Activated CD8-positive, alpha-beta T cell treated with anti-CD3 and anti-CD28 coated beads for 36 hours (primary cell): ENCODE data around the gene PACRGL. TPM values are rescaled to one million over a fixed set of nuclear protein-coding genes. Genes with fewer than 3 reads are reported as not detected.
"Not testable (repeated sequence)": the region's sequence is repeated elsewhere in the genome, so short reads cannot be mapped to it uniquely, and the experiment has no call there.

ENCODE experiments used
- ATAC-seq: fragments of 200-7000 bp; cut with Tn5 transposase; one replicate; pipeline ENCODE4 v1.10.0; 2021; ENCODE audit warnings: mild to moderate bottlenecking, moderate library complexity
- CTCF ChIA-PET: fragments of 350-600 bp; sonication (Branson Sonifier 250); formaldehyde crosslinking; loops from one replicate; lab custom pipeline; 2021; ENCODE audit warnings: antibody characterized with exemption; lab: Charles Lee
- POLR2A ChIA-PET: fragments of 350-600 bp; sonication (Branson Sonifier 250); formaldehyde crosslinking; loops from one replicate; lab custom pipeline; 2021; ENCODE audit warnings: antibody characterized with exemption; lab: Charles Lee
- DNase-seq: peaks from one replicate; pipeline ENCODE4 v3.0.0-alpha.2; 2020
- H3K27ac Mint-ChIP-seq: one replicate; pipeline ENCODE4 v1.8.0; 2021; ENCODE audit warnings: mild to moderate bottlenecking, mixed read lengths
- H3K27me3 Mint-ChIP-seq: one replicate; pipeline ENCODE4 v1.8.0; 2021; ENCODE audit warnings: mixed read lengths
- H3K36me3 Mint-ChIP-seq: one replicate; pipeline ENCODE4 v1.8.0; 2021; ENCODE audit warnings: low read depth, mixed read lengths
- H3K4me1 Mint-ChIP-seq: one replicate; pipeline ENCODE4 v1.8.0; 2021; ENCODE audit warnings: low read depth, mixed read lengths
- H3K4me3 Mint-ChIP-seq: one replicate; pipeline ENCODE4 v1.8.0; 2021; ENCODE audit warnings: mild to moderate bottlenecking, moderate library complexity, mixed read lengths
- H3K9me3 Mint-ChIP-seq: one replicate; pipeline ENCODE4 v1.8.0; 2021; ENCODE audit warnings: mixed read lengths
- CTCF ChIP-seq: fragments of 200-600 bp; IDR thresholded peaks from one replicate; pipeline ENCODE4 v1.8.0; 2022; ENCODE audit warnings: antibody characterized with exemption, mild to moderate bottlenecking
- intact Hi-C: fragments of 100-400 bp; cut with micrococcal nuclease; formaldehyde crosslinking; loops from one replicate; pipeline ENCODE4 v1.10.0; 2022
- total RNA-seq, 2 experiments: library from RNA; stranded (reverse); gene quantifications; one replicate each; pipeline ENCODE4 v1.2.3, GENCODE V29; 2021

Gene PACRGL
- total RNA-seq, 2 experiments from 2014 or later, result 13.0 to 14.0 TPM

GRCh38 chr4:20778896-20779295 lies 78.6 kb downstream of the PACRGL start:
- CTCF ChIA-PET, result no interaction called here
- POLR2A ChIA-PET, result no interaction called here
- no peaks in the 10 kb centered on the region for H3K4me1 Mint-ChIP-seq
- H3K4me3 Mint-ChIP-seq, result no peak overlapping the region
- H3K36me3 Mint-ChIP-seq, result peaks cover 1% of the 10 kb centered on the region
- TF ChIP-seq CTCF, result no peak
- H3K27me3 Mint-ChIP-seq, result peaks cover 3% of the 10 kb centered on the region
- peaks cover 17% of the 10 kb centered on the region for H3K9me3 Mint-ChIP-seq
- ATAC-seq (no peak), DNase-seq (no peak)
- intact Hi-C loops, result loop anchor here (10.0 kb wide), 3 partner anchors 356 to 986 kb away; no protein-coding TSS in a partner anchor
- H3K27ac Mint-ChIP-seq, result no peak overlapping the region

GRCh38 chr4:20783134-20783533 lies 82.9 kb downstream of the PACRGL start:
- POLR2A ChIA-PET, H3K27ac Mint-ChIP-seq, H3K4me3 Mint-ChIP-seq, intact Hi-C loops, H3K36me3 Mint-ChIP-seq, ATAC-seq, DNase-seq, H3K4me1 Mint-ChIP-seq, H3K27me3 Mint-ChIP-seq: not testable (repeated sequence)
- CTCF ChIA-PET, result interaction anchor here (1.7 kb wide), 1 partner anchor 10 kb away, joined by 8 read pairs; no protein-coding TSS in a partner anchor
- peaks cover 17% of the 10 kb centered on the region for H3K9me3 Mint-ChIP-seq

GRCh38 chr4:20787940-20788665 lies 87.8 kb downstream of the PACRGL start:
- CTCF ChIA-PET, result interaction anchor here (2.0 kb wide), 1 partner anchor 15 kb away, joined by 9 read pairs; no protein-coding TSS in a partner anchor

More at GRCh38 chr4:20787940-20788665, 87.8 kb downstream of the PACRGL start:
- POLR2A ChIA-PET, result no interaction called here
- intact Hi-C loops, result no loop called here
- Mint-ChIP-seq H3K9me3 (peaks cover 4% of the 10 kb centered on the region), H3K36me3 (no peaks in the 10 kb centered on the region), H3K4me3 (no peak overlapping the region), H3K27me3 (peaks cover under 1% of the 10 kb centered on the region), H3K27ac (no peak overlapping the region), H3K4me1 (no peaks in the 10 kb centered on the region)
- ATAC-seq (no peak), DNase-seq (no peak)
- TF ChIP-seq CTCF, result no peak
